OCI-LY7 (cell line): ENCODE data around the gene MAP3K8.

Experiments used
- CTCF ChIP-seq: fragments of 200-600 bp; sonication (generic); conservative IDR thresholded peaks from 2 replicates; pipeline ENCODE4 v1.5.1; 2014; ENCODE audit warnings: mild to moderate bottlenecking, antibody characterized with exemption, low read length, moderate library complexity, mixed read lengths
- EZH2phosphoT487 ChIP-seq: fragments of 200-600 bp; sonication (generic); IDR thresholded peaks from 2 replicates; pipeline ENCODE4 v1.6.1; 2018; ENCODE audit warnings: low read depth, borderline replicate concordance, mild to moderate bottlenecking, mixed run types, antibody characterized with exemption, low read length, moderate library complexity, mixed read lengths

GRCh38 chr10:30384701-30385201 is 49.2 kb upstream of the MAP3K8 start:
- TF ChIP-seq CTCF (peak; percentile 62), EZH2phosphoT487 (no peak)
